Stromal cell of bone marrow (primary cell): Measurements from ENCODE around the gene HSF4.
"Not testable (repeated sequence)": the region's sequence is repeated elsewhere in the genome, so short reads cannot be mapped to it uniquely, and the experiment has no call there.

Source experiments
- DNase-seq: peaks from one replicate; pipeline ENCODE4 v3.0.0-alpha.2; 2012; ENCODE audit warnings: low read depth

HSF4 gene

GRCh38 chr16:67164599-67165061 is at the start of gene HSF4:
Gene HSF4, plus strand, starts transcription at chr16:67164745. Its CDS starts 67 bp downstream, at chr16:67164812.
- DNase-seq, result no peak

DNA sequence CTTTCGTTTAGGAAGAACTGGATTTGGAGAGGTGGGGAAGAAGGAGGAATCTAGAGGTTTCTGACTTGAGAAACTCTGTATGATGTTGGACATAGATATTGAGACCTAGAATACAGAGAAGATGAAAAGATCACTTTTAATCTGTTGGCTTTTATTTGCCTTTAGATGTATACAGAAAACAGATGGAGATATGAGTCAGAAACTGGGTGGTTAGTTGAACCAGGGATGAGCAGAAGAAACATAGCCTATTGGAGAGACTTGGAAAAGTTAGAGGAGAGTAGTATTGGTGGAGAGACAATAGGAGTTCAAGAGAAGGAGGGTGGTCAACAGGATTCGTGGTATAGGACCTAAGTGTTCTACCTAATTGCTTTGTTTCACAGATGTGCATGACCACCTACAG is 49.8 kb upstream of the HSF4 start:
- no peak for DNase-seq

DNA sequence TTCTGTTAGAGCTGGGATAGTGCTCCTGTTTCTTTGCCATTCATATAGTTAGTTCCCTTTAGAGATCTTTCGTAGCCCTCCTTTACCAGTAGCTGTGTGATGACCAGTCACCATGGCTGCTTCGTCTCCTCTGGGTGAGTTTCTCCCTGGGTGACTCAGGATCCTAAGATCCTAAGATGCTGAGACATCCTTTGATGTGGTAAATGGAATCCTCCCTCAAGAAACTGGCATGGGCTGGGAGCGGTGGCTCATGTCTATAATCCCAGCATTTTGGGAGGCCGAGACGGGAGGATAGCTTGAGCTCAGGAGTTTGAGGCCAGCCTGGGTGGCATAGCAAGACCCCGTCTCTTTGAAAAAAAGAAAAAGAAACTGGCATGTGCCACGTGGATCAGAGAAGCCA is 48.9 kb upstream of the HSF4 start:
- peak; percentile 88 for DNase-seq

DNA sequence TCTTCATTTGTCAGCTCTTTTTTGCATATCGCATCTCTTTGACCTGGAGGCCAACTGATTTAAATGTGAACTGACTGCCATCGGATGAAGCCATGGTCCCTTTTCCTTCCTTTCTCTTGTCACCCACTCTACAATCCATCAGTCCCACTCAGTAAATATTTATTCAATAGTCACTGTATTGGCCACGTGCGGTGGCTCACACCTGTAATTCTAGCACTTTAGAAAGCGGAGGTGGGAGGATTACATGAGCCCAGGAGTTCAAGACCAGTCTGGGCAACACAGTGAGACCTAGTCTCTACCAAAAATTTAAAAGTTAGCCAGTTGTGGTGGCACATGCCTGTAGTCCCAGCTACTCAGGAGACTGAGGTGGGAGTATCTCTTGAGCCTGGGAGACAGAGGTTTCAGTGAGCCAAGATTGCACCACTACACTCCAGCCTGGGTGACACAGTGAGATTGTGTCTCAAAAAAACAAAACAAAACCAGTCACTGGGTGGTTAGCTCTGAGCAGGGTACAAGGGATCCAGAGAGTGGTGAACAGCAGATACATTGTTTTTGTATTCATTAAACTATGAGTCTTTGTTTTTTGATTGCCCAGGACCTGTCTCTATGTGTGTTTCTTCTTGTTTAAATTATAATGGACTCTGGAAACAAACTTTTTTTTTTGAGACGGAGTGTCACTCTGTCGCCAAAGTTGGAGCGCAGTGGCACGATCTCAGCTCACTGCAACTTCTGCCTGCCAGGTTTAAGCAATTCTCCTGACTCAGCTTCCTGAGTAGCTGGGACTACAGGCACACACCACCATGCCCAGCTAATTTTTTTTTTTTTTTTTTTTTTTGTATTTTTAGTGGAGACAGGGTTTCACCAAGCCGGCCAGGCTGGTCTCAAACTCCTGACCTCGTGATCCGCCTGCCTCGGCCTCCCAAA is 47.9 kb upstream of the HSF4 start:
- no peak for DNase-seq

DNA sequence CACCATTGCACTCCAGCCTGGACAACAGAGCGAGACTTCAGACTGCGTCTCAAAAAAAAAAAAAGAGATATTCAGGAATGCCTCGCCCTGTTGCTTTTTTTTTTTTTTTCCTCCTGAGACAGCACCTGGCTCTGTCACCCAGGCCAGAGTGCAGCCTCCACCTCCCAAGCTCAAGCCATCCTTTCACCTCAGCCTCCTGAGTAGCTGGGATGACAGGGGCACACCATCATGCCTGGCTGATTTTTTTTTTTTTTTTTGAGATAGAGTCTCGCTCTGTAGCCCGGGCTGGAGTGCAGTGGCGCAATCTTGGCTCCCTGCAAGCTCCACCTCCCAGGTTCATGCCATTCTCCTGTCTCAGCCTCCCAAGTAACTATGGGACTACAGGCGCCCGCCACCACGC is 46.8 kb upstream of the HSF4 start:
- no peak for DNase-seq

DNA sequence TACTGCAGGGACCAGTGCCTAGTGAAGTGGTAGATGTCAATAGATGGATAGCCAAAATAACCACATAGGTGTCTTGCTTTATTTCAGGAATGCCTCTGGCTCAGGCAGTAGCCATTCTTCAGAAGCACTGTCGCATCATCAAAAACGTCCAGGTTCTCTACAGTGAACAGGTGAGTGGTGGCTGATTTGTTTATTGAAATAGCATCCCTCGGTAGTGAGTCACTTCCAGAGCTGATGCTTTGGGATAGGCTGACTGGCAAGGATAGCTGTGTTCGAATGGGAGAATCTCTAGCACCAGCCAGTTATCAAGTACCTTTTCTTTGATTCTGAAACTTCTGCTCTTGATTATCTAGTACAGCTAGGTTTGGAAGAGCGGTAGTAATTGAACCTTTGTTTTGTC is 44.5 kb upstream of the HSF4 start:
- DNase-seq, result no peak

GRCh38 chr16:67122799-67123198 is 41.7 kb upstream of the HSF4 start:
- not testable (repeated sequence) for DNase-seq

GRCh38 chr16:67128417-67128816 is 36.1 kb upstream of the HSF4 start:
- no peak for DNase-seq

- no peak for DNase-seq
Measured at GRCh38 chr16:67128887-67129286, 35.7 kb upstream of the HSF4 start.

DNA sequence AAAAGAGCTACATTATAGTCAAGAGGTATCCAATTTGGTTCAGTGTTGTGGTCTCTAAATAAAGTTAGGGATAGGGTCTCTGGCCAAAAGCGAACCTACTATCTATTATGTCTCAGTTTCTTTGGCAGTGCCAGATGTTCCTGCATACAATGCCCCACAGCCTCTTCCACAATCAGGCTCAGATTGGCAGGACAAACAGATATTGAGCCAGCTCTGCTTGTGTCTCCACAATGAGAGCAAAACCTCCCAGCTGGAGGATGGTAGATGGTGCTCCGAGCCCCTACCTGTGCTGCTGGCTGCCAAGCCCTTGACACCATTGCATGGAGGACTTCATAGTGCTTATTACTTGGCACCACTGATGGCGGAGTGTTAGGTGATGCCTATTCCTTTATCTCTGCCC is 35.1 kb upstream of the HSF4 start:
- DNase-seq, result no peak

- no peak for DNase-seq
Measured at GRCh38 chr16:67137605-67138004, 26.9 kb upstream of the HSF4 start.

- DNase-seq, result no peak
Measured at GRCh38 chr16:67141391-67141790, 23.2 kb upstream of the HSF4 start.

- no peak for DNase-seq
Measured at GRCh38 chr16:67142342-67142741, 22.2 kb upstream of the HSF4 start.

- no peak for DNase-seq
Measured at GRCh38 chr16:67144943-67145342, 19.6 kb upstream of the HSF4 start.

- DNase-seq, result no peak
Measured at GRCh38 chr16:67145746-67146145, 18.8 kb upstream of the HSF4 start.

GRCh38 chr16:67146523-67147357 is 17.8 kb upstream of the HSF4 start:
- no peak for DNase-seq

GRCh38 chr16:67147437-67148140 is 17.0 kb upstream of the HSF4 start:
- no peak for DNase-seq

DNA sequence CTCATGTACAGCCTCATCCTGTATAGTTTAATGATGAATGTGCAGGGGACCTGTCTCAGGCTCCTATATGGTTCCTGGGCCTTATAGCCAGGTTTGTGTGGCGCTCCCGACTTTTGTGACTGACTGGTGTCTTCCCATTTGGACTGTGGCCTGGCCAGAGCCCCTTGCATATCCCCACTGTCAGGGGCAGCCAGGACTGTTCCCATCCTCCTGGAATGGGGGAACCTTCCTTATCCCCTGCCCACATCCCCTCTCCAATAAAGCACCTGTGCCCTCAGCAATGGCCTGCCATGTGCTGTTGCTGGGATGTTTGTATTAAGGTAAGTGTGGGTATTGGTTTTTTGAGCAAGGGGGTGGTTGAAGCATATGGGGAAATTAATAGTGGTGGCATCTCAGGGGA is 16.3 kb upstream of the HSF4 start:
- DNase-seq, result no peak

DNA sequence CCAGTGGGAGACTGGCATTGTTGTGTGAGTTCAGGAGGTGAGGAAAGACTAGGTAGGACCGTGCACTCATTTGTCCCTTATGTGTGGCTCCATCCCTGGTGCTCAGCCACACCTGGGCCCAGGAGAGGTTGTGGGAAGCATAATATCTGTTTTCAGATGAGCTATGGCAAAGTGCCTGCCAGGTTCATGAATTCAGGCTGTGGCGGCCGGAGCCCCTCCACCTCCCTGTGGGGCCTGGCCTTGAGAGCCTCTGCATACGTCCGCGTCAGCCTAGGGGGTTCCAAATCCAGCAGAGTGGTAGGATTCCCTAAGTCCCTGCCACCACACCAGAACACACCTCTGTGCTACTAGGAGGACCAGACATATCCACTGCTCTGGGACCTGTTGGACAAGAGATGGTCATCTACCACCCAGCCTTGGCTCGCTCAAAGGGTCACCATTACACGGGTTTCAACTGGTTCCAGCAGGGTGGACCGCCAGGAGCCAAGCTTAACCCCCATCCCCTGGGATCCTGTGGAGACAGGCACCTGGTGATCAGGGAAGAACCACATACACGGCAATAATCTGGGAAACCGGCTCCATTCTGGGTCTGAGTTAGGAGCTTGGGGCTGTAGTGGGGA is 15.8 kb upstream of the HSF4 start:
- no peak for DNase-seq

DNA sequence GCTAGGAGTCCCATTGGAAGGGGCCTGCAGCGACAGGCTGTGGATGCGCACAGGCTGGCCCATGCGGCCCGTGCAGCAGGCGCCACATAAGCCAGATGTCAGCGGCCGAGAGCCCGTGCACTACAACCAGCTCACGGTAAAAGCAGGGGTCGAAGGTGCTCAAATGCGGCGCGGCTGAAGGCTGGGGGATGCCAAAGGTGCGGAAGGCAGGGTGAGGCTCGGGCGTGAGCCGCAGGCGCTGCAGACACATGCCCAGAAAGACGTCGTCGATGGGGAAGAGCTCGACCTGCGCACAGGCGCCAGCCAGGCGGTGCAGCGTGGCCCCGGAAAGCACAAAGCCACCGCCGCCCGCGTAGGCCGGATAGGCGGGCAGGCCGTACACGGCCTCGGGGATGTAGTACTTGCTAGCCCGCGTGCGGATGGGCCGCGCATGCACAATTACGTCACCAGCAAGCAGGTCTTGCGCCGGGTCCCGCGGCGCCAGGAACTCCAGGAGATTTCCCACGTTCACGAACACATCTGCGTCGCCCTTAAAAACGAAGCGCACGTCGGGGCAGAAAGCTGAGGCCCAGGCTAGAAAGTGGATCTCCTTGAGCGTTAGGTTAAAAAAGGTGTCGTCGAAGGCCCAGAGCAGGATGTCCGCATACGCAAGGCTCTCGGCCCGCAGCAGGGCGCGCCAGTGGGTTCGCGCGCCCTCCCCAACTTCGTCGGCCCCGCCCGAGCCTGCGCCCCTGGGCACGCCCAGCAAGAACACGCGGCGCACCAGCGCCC is 15.1 kb upstream of the HSF4 start:
- no peak for DNase-seq
